DOHH2 (cell line): ENCODE data around the gene TAF4.
A peak's percentile ranks its signal among the peaks of the same experiment; 100 is the strongest.

ENCODE experiments used
- H3F3A ChIP-seq: fragments of 200-600 bp; sonication (generic), shearing (Covaris generic); 2 replicates; pipeline ENCODE4 v1.6.0; 2016; ENCODE audit warnings: antibody characterized with exemption, mild to moderate bottlenecking; ENCODE audit not compliant: control insufficient read depth, insufficient read depth
- H3K27ac ChIP-seq: fragments of 200-600 bp; sonication (generic); 2 replicates; pipeline ENCODE4 v1.5.1; 2014; ENCODE audit warnings: low read depth, mild to moderate bottlenecking, low read length, moderate library complexity
- H3K27me3 ChIP-seq: fragments of 200-600 bp; sonication (generic); 2 replicates; pipeline ENCODE4 v1.6.1; 2014; ENCODE audit warnings: mild to moderate bottlenecking, low read length, mixed read lengths; ENCODE audit not compliant: control insufficient read depth
- H3K36me3 ChIP-seq: fragments of 200-600 bp; sonication (generic); 2 replicates; pipeline ENCODE4 v1.6.1; 2014; ENCODE audit warnings: mild to moderate bottlenecking, low read length, moderate library complexity, mixed read lengths; ENCODE audit not compliant: control insufficient read depth
- H3K4me1 ChIP-seq: fragments of 200-600 bp; sonication (generic); 2 replicates; pipeline ENCODE4 v1.6.1; 2014; ENCODE audit warnings: mild to moderate bottlenecking, low read length, mixed read lengths; ENCODE audit not compliant: control insufficient read depth
- H3K4me2 ChIP-seq: fragments of 200-600 bp; sonication (generic); 2 replicates; pipeline ENCODE4 v1.6.0; 2014; ENCODE audit warnings: mild to moderate bottlenecking, low read length, moderate library complexity
- H3K4me3 ChIP-seq: fragments of 200-600 bp; sonication (generic); 2 replicates; pipeline ENCODE4 v1.5.1; 2014; ENCODE audit warnings: mild to moderate bottlenecking, low read length, mixed read lengths
- H3K79me2 ChIP-seq: fragments of 200-600 bp; sonication (generic); 2 replicates; pipeline ENCODE4 v1.6.1; 2014; ENCODE audit warnings: mild to moderate bottlenecking, low read length, mixed read lengths; ENCODE audit not compliant: control insufficient read depth
- H3K9me2 ChIP-seq: fragments of 200-600 bp; sonication (generic); replicated peaks from 2 replicates; pipeline ENCODE4 v1.6.1; 2014; ENCODE audit warnings: mild to moderate bottlenecking, low read length, mixed read lengths; ENCODE audit not compliant: control insufficient read depth
- H3K9me3 ChIP-seq: fragments of 200-600 bp; sonication (generic); 2 replicates; pipeline ENCODE4 v1.6.1; 2014; ENCODE audit warnings: antibody characterized with exemption, low read length, mixed read lengths; ENCODE audit not compliant: control insufficient read depth, insufficient read depth
- H4K20me1 ChIP-seq: fragments of 200-600 bp; sonication (generic); 2 replicates; pipeline ENCODE4 v1.6.0; 2014; ENCODE audit warnings: low read depth, mild to moderate bottlenecking, antibody characterized with exemption, low read length, moderate library complexity; ENCODE audit not compliant: control insufficient read depth, insufficient read depth
- CTCF ChIP-seq: fragments of 200-600 bp; sonication (generic); IDR thresholded peaks from one replicate; pipeline ENCODE4 v1.5.1; 2014; ENCODE audit warnings: antibody characterized with exemption, mild to moderate bottlenecking, low read depth, low read length; ENCODE audit not compliant: poor library complexity, severe bottlenecking
- EZH2phosphoT487 ChIP-seq: fragments of 200-600 bp; sonication (generic); IDR thresholded peaks from 2 replicates; pipeline ENCODE4 v1.6.1; 2017; ENCODE audit warnings: borderline replicate concordance, mild to moderate bottlenecking, antibody characterized with exemption, low read length, moderate library complexity, mixed read lengths

The TAF4 gene

DNA sequence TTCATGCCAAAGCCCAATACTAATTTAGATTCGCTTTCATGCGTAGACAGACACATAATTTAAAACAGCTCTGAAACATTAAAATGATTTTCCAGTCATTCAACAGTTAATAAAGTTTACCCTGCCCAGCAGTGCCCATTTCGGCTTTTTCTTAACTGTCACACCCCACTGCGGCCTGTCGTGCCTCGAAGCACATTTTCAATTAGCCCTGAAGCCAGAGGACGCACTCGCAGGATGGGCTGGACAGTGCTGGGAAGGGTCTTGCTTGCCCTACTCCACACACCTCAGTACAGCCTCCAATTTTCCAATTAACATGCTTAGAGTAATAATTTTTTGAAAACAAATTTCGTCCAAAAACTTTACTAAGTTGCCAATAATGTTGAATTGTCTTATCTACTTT is 35.3 kb downstream of the TAF4 start:
- H3K27ac ChIP-seq, result peak overlapping the region; percentile 68
- H3K27me3 ChIP-seq, result no peaks in the 10 kb centered on the region
- peaks cover 13% of the 10 kb centered on the region for H4K20me1 ChIP-seq
- 0 out of 2 replicates have a peak, but pooled peaks cover 4% of the 10 kb centered on the region for H3F3A ChIP-seq
- TF ChIP-seq CTCF, result no peak
- no peak for TF ChIP-seq EZH2phosphoT487
- H3K9me3 ChIP-seq, result no peaks in the 10 kb centered on the region
- H3K36me3 ChIP-seq, result no peaks in the 10 kb centered on the region
- H3K4me2 ChIP-seq, result peak overlapping the region; percentile 58
- H3K4me1 ChIP-seq, result peaks cover 27% of the 10 kb centered on the region
- peaks cover 98% of the 10 kb centered on the region for H3K79me2 ChIP-seq
- peak overlapping the region; percentile 14; the same call in 1 of the 2 replicates for H3K4me3 ChIP-seq
- H3K9me2 ChIP-seq, result no peaks in the 10 kb centered on the region

DNA sequence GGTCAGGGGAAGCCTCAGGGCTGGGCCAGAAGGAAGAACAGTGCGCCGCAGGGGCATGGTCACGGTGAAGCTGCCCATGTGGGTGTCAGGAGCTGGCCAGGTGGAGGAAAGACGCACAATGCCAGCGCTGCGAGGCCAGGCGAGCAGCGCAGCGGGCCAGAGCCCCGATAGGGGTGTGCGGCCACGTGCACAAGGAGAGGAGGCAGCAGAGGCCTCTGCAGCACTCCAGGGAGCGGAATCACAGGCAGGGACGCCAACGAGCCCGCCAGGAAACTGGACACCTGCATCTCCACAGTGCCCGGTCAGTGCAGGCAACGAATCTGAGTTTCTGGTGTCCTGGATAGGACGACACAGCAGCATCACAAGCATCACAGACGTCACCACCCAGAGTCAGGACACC is 35.7 kb downstream of the TAF4 start:
- Histone ChIP-seq H3K79me2 (peaks cover 98% of the 10 kb centered on the region), H3K4me2 (no peak overlapping the region), H3K9me2 (no peaks in the 10 kb centered on the region), H3K36me3 (no peaks in the 10 kb centered on the region), H3K27ac (no peak overlapping the region), H3K9me3 (no peaks in the 10 kb centered on the region), H4K20me1 (peaks cover 16% of the 10 kb centered on the region), H3K4me3 (no peak overlapping the region), H3K27me3 (no peaks in the 10 kb centered on the region), H3F3A (0 out of 2 replicates have a peak, but pooled peaks cover 4% of the 10 kb centered on the region), H3K4me1 (peaks cover 27% of the 10 kb centered on the region)
- TF ChIP-seq EZH2phosphoT487 (no peak), CTCF (no peak)

DNA sequence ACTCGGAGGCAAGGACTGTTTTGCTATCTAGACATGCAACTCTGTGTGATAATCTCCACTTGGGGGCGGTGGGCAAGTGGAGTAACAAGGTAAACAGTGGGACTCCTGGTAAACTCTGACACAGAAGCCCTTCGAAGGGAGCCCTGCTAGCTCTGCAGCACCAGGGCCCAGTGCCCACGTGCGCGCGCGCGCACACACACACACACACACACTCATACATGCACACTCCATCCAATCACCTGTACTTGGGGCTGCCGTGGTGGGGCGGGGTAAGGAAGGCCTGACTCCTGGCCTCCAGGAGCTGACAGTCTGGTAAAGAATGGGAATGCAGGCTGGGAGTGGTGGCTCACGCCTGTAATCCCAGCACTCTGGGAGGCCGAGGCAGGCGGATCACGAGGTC is 36.4 kb downstream of the TAF4 start:
- Histone ChIP-seq H4K20me1 (peaks cover 16% of the 10 kb centered on the region), H3K9me3 (no peaks in the 10 kb centered on the region), H3K27ac (no peak overlapping the region), H3K36me3 (no peaks in the 10 kb centered on the region), H3K4me2 (no peak overlapping the region), H3F3A (0 out of 2 replicates have a peak, but pooled peaks cover 4% of the 10 kb centered on the region), H3K4me1 (peaks cover 27% of the 10 kb centered on the region), H3K4me3 (no peak overlapping the region), H3K27me3 (no peaks in the 10 kb centered on the region), H3K9me2 (no peaks in the 10 kb centered on the region), H3K79me2 (peaks cover 98% of the 10 kb centered on the region)
- TF ChIP-seq EZH2phosphoT487, result no peak
- no peak for TF ChIP-seq CTCF
